Esophagus squamous epithelium (tissue), 4 donors: ENCODE measurements around the gene DHPS.

ENCODE experiments used
- POLR2A ChIP-seq, 4 donors: fragments of 450-650 bp; IDR thresholded peaks; one replicate each; pipeline ENCODE4 v1.6.1; 2017; ENCODE audit warnings: antibody characterized with exemption in 4 of 4, mild to moderate bottlenecking in 4 of 4, moderate library complexity in 3 of 4
- TF ChIP-seq, protein P1 (sequence below), 6 experiments: fragments of 450-650 bp in 4 of 6; fragments of 200-600 bp in 2 of 6; sonication (generic) in 2 of 6; IDR thresholded peaks; one replicate each; pipeline ENCODE4 v1.5.1; 2016 to 2019; ENCODE audit warnings: antibody characterized with exemption in 6 of 6, mild to moderate bottlenecking in 4 of 6, moderate library complexity in 4 of 6

DNA sequence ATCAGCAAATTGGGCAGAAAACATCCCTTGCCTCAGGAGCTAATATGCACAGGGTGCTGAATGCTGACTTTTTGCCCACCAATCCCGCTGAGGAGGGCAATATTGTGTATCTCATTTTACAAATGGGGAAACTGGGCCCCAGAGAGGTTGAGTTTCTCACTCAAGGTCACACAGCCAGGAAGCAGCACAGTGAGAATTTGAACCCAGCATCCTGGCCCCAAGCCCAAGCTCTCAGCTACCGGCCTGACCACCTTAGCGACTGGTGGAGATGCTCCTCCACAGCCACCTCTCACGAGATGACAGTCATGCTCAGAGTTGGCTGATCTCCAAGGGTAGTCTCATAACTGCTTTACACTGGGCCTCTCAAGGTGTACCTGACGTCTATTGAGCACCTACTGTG, 11.3 kb upstream of the DHPS start:
- TF ChIP-seq, protein P1, sequence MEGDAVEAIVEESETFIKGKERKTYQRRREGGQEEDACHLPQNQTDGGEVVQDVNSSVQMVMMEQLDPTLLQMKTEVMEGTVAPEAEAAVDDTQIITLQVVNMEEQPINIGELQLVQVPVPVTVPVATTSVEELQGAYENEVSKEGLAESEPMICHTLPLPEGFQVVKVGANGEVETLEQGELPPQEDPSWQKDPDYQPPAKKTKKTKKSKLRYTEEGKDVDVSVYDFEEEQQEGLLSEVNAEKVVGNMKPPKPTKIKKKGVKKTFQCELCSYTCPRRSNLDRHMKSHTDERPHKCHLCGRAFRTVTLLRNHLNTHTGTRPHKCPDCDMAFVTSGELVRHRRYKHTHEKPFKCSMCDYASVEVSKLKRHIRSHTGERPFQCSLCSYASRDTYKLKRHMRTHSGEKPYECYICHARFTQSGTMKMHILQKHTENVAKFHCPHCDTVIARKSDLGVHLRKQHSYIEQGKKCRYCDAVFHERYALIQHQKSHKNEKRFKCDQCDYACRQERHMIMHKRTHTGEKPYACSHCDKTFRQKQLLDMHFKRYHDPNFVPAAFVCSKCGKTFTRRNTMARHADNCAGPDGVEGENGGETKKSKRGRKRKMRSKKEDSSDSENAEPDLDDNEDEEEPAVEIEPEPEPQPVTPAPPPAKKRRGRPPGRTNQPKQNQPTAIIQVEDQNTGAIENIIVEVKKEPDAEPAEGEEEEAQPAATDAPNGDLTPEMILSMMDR (IDR thresholded peaks at IDR 0.05) = no peak
- no peak for TF ChIP-seq POLR2A (IDR thresholded peaks at IDR 0.05)
